ENCODE data around the gene DNAJC18. TPM values are rescaled to one million over a fixed set of nuclear protein-coding genes. Genes with fewer than 3 reads are reported as not detected.

DNAJC18 gene
- total RNA-seq, 1 donor from 2014 or later, result 7.9 TPM

DNA sequence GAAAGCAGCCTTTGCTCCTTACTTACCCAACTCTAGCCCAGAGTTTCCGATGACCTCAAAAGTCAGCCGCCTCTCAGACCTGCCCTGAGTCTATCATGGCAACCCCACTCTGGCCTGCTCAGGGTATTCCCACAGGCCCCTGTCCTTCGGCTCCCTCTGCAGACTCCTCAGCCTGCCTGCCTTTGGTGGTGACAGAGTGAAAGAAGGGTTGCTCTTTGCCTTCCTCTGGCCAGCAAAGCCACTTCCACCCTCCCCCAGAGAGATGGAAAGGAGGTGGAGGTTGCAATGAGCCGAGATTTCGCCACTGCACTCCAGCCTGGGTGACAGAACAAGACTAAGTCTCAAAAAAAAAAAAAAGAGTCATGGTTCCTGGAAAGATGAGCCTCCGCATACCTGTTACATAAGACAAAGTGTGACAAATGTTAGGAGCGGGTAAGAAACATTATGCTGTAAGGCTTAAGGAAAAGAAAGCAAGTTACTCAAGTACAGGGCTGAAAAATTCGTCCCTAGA, 29.2 kb upstream of the DNAJC18 start:
- no peak for ATAC-seq
- no peak for DNase-seq (ENCODE audit: missing footprints)
- intact Hi-C loops (cut with DNase I), result no loop called here

DNA sequence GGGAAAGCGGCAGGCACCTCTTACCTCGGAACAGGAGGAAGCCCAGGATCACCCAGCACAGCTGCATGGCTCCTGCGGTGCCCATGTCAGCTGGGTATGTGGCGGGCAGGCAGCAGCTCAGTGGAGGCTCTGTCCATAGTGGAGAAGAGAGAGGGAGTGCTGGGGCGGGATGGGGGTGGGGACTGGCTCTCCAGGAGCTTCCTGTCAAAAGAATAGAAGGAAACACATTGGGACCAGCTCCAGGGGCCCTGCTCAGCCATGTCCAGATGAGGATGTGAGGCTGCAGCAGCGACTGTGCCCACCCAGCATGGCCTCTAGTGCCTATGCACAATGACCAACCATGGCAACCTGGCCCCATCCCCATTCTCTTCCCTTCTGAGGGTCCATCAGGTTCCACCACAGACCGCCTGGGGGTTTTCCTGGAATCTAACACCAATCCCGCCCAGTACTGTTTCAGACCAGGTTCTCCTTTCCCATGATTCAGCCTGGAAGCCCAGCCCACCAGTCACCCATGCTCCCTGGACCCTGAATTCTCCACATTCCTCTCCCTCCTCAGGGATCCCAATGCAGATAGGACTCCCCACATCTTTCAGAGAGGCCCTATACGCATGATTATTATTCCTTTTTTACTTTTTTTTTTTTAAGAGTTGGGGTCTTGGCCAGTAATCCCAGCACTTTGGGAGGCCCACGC, 23.4 kb upstream of the DNAJC18 start, which contains the start of gene ECSCR:
Gene ECSCR, minus strand, starts transcription at position 158 of the 691 bp plus-strand sequence. Its CDS starts 73 bp downstream, at position 85.
- DNase-seq (ENCODE audit: missing footprints) (no peak), ATAC-seq (peak; percentile 37)
- intact Hi-C loops (cut with DNase I), result no loop called here

DNA sequence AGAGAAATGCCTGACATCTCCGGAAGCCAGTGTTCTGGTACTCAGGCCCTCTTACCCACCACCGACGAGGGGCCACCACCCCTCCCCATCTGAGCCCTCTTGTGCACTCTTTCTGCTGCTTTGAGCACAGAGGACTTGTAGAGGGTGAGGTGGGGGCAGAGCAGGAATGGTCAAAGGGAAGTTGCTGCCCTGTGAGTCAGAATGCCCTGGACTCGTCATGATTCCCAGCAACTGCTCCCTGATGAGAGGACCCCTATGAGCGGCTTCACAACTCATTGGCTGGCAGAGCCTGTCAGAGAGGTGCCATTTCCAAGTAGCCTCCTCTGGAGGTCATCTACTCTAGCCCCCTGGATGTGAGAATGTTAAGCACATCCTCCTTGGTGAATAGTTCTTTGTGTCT, 22.4 kb upstream of the DNAJC18 start:
- intact Hi-C loops (cut with DNase I), result no loop called here
- DNase-seq (ENCODE audit: missing footprints), result no peak

DNA sequence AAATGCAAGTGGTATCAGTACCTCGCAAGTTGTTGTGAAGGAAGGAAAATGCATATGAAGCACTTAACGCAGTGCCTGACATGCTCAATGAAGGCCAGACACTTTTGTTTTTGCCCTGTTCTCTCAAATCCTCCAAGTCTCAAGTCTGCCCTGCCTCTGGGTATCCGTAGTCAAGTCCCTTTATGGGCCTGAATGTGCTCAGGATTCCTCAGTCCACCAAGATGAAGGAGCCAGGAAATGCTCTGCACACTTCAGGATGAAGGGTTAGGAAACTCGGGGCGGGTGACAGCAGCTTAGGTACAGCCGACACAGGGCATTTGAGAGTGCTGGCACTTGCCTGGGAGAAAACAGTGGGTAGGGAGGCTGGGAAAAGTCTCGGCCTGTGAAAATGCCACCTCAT, 21.9 kb upstream of the DNAJC18 start:
- ATAC-seq, result no peak
- no peak for DNase-seq (ENCODE audit: missing footprints)
- intact Hi-C loops (cut with DNase I), result no loop called here

More for the DNA sequence above, 22.4 kb upstream of the DNAJC18 start:
- no peak for ATAC-seq

- ATAC-seq (no peak), DNase-seq (ENCODE audit: missing footprints) (no peak)
- intact Hi-C loops (cut with DNase I), result no loop called here
Observed at GRCh38 chr5:139460455-139460854, 21.1 kb upstream of the DNAJC18 start.

DNA sequence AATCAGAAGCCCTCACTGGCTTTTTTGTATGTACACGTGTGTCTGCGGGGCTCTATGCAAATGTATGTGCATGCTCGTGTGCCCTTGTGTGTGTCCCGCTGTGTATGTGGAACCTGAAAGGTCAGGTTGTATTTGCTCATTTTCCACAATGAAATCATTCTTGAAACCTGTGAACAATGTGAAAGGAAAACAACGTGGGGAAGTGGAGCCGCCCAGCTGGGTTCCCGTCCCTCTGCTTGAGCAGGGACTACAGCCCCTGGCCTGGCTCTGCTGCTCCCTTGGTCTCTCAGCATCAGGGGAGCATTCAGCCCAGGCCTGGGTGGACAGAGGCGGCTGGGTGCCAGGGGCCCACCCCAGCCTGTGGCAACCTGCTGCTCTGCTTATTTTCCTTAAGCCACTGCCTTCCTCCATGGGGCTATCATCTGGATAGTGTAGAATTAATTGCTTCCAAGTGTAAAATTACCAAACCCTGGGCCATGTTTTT, 20.2 kb upstream of the DNAJC18 start:
- intact Hi-C loops (cut with DNase I), result loop anchor here (1.0 kb wide), 1 partner anchor 23 kb away; the partner anchor contains the start of gene STING1
- DNase-seq (ENCODE audit: missing footprints), result no peak
- no peak for ATAC-seq

GRCh38 chr5:139458580-139459407, 19.5 kb upstream of the DNAJC18 start:
- DNase-seq (ENCODE audit: missing footprints), result no peak
- ATAC-seq, result no peak
- intact Hi-C loops (cut with DNase I), result loop anchor here (1.0 kb wide), 1 partner anchor 24 kb away; the partner anchor contains the start of gene STING1

- intact Hi-C loops (cut with DNase I), result no loop called here
- DNase-seq (ENCODE audit: missing footprints), result no peak
- no peak for ATAC-seq
Observed at GRCh38 chr5:139457653-139458306, 18.5 kb upstream of the DNAJC18 start.

GRCh38 chr5:139457241-139457640, 17.9 kb upstream of the DNAJC18 start:
- intact Hi-C loops (cut with DNase I), result no loop called here
- ATAC-seq, result no peak
- no peak for DNase-seq (ENCODE audit: missing footprints)

DNA sequence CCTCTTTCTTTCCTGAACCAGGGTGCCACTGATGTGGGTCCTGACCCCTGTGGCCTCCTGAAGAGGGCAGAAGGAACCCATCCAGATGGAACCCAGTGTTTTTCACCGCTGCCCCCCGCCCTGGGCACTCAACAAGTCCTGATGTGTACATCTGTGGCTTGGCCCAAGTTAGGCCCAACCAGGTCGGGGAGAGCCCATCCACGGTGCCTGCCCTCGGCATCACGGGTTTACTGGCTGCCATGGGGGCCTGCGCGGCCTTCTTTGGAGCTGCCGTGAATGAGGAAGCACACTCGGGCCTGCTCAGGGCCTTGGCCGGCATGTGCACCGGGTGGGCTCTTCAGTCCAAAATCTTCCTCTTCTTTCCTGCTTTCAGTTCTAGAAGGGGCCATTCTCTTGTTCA, 17.5 kb upstream of the DNAJC18 start:
- intact Hi-C loops (cut with DNase I), result no loop called here
- ATAC-seq (no peak), DNase-seq (ENCODE audit: missing footprints) (no peak)

GRCh38 chr5:139454568-139455290, 15.4 kb upstream of the DNAJC18 start:
- DNase-seq (ENCODE audit: missing footprints) (no peak), ATAC-seq (no peak)
- intact Hi-C loops (cut with DNase I), result no loop called here

DNA sequence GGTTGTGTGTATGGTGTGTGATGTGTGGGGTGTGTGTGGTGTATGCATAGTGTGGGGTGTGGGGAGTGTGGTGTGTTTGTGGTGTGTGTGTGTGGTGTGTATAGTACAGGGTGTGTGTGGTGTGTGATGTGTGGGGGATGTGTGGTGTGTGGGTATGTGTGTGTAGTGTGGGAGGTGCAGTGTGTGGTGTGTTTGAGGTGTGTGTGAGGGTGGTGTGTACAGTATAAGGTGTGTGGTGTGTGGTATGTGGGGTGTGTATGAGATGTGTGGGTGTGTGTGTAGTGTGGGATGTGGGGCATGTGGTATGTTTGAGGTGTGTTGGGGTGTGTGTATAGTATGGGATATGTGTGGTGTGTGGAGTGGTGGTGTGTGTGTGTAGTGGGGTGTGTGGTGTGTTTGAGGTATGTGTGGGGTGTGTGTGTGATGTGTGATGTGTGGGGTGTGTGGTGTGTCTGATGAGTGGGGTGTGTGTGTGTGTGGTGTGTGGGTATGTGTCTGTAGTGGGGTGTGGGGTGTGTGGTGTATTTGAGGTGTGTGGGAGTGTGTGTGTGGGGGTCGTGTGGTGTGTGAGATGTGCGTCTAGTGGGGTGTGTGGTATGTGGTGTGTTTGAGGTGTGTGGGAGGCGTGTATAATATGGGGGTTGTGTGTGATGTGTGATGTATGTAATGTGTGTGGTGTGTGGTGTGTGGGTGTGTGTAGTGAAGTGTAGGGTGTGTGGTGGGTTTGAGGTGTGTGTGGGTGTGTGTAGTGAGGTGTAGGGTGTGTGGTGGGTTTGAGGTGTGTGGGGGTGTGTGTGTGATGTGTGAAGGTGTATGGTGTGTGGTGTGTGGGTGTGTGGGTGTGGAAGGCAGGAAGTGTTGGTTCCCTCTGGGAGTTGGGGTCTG, 14.6 kb upstream of the DNAJC18 start:
- intact Hi-C loops (cut with DNase I), result no loop called here
- DNase-seq (ENCODE audit: missing footprints) (no peak), ATAC-seq (no peak)

- DNase-seq (ENCODE audit: missing footprints) (no peak), ATAC-seq (no peak)
- intact Hi-C loops (cut with DNase I), result no loop called here
Observed at GRCh38 chr5:139451878-139452660, 12.7 kb upstream of the DNAJC18 start.

GRCh38 chr5:139451176-139451575, 11.9 kb upstream of the DNAJC18 start:
- DNase-seq (ENCODE audit: missing footprints), result no peak
- ATAC-seq, result no peak
- intact Hi-C loops (cut with DNase I), result no loop called here

DNA sequence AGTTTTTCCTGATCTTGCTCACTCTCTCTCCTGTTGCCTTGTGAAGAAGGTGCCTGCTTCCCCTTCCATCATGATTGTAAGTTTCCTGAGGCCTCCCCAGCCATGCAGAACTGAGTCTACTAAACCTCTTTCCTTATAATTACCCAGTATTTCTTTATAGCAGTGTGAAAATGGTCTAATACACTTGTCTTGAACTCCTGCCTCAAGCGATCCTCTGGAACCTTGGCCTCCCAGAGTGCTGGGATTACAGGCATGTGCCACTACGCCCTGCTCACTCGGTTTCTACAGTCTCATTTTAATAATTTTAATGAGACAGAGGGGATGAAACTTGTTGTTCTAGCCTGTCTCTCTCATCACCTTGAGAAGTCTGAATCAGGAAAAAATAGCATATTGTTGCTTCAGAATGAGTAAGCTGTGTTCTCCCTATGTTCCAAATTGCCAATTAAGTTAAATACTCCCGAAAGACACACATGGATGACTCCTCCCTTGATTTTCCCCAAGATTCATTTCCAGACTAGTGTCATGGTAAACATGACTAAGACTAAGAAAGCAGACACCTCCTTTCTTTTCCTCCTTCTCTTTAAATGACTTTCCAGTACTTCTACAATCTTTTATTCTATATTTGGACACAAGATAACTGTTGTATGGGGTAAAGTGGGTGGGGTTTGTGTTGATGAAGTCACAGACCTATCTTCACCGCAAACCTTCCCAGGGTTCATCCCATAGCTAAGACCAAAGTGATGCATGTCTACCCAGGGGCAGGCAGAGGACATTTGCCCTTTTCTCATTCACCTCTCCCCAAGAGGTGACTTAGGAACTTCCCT, 7.8 kb upstream of the DNAJC18 start:
- intact Hi-C loops (cut with DNase I), result no loop called here
- no peak for DNase-seq (ENCODE audit: missing footprints)
- no peak for ATAC-seq

All from Right ventricle myocardium inferior (tissue), 1 donor.